Measurements from ENCODE around the gene PLAAT1.

The PLAAT1 gene

DNA sequence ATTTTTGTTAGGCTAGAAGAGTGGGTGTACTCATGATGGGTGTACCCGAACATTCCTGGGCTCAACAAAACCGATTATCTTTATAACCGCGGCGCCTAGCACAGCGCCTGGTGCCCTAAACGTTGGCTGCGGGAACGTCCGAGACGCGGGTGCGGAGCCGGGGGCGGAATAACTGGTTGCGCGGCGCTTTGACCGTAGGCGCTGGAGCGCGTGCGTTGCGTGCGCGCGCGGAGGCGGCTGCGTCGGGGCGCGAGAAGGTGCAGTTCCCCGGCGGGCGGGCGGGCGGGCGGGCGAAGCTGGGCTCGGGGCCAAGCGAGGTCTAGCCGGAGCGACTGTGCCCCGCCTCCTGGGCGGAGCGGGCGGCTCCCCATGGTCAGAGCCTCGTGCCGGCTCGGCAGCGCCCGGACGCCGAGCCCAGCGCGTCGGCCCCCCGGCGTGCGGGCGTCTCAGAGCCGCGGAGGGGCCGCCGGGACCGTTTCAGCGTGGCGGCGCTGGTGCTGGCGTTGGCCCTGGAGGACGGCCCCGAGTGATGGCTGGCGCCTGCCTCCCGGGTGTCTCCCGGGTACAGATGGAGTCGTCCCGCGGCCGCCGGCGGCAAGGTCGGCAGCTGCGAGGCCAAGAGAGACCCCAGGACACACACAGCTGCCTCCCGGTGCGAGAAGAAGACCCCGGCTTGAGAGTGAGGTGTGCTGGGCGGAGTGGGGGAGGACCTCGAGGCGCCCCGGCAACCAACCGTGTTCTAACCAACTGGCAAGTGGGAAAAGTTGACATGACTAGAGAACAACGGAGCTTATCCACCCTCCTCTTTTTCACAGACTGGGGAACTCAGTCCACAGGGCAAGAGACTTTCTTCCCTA lies at the start of gene PLAAT1:
Gene PLAAT1, plus strand, starts transcription at position 373 of the 857 bp plus-strand sequence. CDS start 14,429 bp downstream, outside the sequence.
- peak; percentile 53 for DNase-seq (ENCODE audit: low read depth)

DNA sequence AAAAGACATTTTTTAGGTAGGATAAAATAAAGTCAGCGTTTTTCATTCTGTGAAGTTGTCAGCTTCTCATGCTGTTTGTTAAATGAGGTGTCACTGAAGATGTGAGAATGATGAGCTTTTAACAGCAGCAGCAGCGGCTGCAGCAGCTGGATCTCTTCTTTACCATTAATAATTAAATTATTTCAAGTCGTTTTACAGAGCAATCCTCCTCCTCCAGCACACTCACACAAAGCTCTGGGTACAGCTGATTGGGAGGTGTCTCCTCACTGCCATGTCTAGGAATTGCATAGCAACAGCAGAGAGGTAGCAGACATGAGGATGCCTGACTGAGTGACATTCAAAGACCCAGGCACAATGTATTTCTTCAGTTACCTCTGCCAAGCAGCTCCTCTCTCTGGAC lies 46.7 kb upstream of the PLAAT1 start:
- DNase-seq (ENCODE audit: low read depth) = no peak

DNA sequence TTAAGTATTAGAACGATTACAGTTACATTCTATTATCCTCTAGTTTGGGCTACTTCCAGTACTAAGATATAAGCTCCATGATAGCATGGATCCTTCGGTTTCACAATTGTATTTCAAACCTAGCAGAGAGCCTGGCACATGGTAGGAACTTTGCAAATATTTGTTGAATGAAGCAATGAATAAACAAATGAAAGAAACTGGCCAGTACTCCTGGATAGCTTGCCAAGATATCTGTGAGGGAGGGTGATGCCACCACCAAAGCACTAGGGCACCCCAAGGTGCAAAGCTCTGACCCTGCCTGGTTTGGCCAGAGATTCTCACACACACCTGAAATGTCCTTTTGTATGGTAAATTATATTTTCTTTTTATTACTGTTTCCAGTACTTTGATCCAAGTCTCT lies 44.3 kb upstream of the PLAAT1 start:
- no peak for DNase-seq (ENCODE audit: low read depth)

DNA sequence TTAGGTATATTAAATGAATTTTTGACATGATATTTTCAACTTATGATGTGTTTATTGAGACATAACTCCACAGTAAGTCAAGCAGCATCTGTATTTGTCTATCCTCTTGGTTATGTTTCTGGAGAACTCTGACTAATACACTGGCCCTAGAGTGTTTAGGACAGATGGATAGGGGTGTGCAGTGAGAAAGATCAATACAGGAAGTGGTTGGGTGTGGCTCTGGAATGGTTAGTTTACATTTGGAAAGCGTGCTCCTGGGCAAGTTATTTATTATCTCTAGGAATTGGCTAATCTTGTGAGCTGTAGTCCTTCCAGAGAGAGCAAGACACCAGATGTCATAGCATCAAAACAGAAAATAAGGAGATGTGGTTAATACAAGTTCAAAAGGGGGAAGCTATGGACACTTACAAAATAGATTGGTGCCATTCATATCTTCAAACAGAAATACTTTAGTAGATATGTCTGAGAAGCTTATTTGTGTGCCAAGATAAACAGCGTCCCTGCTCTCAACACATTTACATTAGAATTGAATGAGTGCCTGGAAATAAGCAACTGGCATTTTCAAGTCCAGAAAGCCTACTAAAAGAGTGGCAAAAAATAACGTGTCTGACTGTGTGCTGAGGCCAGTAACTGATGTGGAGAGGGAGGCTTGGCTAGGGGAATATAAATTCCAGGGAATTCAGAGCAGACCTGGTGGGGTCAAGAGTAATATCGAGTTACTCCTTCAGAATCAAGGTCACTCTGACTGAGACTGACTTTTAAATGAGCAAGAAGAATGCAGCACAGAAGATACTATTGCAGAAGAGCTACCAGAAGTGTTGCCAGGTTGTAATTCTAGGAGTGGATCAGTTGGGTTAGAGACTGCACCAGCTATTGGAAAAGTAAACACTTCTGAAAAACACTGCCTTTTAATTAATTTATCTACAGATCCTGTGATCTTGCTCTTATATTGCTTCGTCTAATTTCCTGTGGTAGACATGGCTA lies 33.4 kb upstream of the PLAAT1 start:
- DNase-seq (ENCODE audit: low read depth) = no peak

DNA sequence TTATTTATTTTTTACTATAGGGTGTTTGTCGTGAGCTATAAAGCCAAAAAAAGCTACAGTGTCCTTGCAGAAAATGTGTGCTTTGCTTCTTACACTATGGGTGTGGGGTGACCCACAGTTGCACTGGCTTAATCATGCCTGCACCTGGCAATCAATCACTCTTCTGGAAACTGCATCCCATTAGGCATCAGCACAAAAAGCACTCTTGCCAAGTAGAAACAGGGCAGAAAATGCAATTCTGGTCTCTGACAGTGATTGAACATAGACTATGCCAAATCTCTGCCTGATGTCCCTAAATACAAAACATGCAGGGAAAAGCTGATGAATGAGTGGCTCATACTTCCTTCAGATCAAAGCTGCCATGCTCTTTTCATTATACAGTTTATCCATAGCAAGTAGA lies 30.4 kb upstream of the PLAAT1 start:
- no peak for DNase-seq (ENCODE audit: low read depth)

DNA sequence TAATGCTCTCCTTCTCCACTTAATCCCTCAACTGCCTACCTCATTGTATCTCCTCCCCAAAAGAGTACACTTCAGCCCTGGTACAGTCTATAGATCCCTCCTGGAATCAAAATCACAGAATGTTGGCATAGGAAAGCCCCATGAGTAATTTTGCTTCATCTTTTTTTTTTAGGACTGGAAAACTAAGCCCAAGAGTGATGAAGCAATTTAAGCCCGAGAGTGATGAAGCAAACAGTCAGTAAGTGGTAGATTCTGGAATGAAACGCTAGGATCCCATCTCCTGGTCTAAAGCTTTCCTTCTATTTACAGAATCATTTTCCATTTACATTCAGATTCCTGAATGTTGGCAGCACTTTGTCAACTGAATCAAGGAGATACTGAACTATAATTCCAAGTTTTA lies 29.8 kb upstream of the PLAAT1 start:
- no peak for DNase-seq (ENCODE audit: low read depth)

DNA sequence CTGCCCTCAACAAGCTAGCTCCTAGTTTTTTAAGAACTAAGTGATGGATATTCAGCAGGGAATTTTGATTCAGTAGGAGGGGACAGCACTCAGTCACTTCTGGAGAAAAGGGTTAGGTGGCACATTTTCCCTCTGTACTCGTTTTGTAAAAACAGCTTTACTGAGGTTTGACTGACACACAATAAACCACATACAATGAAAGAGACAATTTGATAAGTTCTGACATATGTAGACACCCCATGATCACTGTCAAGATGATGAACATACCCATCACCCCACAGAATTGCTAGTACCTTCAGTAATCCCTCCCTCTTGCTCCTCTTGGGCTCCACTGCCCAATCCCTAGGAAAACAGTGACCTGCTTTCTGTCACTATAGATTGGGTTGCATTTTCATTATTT lies 29.0 kb upstream of the PLAAT1 start:
- no peak for DNase-seq (ENCODE audit: low read depth)

DNA sequence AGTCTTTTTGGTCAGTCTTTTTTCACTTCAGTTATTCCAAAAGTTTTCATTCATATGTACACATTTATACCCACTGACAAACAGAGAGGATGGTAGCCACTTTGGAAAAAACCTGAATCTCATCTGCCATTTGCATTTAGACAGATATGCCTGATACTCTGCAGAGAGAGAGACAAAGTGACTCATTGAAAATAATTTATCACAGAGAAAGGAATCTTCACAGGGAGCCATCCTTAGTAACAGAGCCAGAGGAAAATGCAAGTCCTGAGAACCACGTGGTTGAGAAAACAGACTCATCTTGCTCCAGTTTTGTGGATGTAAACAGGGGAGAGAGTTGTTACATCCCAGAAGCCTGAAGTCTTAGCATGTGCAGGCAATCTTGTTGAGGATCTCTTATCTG lies 28.2 kb upstream of the PLAAT1 start:
- DNase-seq (ENCODE audit: low read depth) = no peak

DNA sequence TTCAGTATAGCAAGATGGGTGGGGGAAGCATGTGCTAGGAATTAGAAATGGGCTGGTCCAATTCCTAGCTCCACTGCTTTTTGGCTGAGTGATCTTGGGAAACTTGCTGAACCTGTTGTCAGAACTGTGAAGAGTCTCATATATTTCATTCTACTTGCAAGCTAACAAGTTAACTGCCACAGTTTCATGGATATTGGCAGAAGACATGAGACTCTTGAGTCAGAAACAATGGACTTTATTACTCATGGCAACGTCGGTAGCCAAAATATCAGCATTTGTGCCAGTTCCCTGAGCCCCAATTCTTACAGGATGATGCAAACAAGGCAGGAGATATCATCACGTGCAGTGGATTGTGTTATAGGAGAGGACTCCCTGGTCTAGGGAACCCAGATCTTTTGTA lies 26.6 kb upstream of the PLAAT1 start:
- no peak for DNase-seq (ENCODE audit: low read depth)

DNA sequence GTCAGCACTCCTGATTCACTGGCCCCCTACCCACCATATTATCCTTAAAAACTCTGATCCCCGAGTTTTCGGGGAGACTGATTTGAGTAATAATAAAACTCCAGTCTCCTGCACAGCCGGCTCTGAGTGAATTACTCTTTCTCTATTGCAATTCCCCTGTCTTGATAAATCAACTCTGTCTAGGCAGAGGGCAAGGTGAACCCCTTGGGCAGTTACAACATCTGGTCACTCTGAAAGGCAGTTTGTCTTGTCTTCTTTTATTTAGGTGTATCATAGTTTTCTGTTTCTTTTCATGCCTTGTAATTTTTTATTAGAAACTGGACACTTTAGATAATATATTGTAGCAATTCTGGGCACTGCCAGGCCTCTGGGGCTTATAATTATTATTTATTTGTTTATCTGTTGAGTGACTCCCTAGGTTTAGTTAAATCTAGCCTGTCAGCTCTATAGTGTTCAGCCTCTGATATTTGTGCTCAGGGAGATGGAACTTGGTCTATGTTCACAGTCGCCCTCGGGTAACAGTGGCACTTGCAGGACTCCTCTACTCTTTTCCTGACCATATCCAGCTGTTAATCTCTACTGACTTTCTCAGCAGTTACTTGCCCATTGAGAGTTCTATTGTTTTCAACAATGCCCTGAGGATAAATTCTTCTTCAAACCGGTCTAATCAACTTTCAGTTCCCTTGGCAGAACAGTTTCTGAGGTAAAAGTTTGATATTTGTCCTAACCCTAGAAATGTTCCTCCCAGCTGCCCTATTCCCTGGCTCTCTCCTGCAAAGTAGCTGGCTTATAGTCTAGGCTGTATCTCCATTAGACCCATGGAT lies 15.5 kb upstream of the PLAAT1 start:
- no peak for DNase-seq (ENCODE audit: low read depth)

DNA sequence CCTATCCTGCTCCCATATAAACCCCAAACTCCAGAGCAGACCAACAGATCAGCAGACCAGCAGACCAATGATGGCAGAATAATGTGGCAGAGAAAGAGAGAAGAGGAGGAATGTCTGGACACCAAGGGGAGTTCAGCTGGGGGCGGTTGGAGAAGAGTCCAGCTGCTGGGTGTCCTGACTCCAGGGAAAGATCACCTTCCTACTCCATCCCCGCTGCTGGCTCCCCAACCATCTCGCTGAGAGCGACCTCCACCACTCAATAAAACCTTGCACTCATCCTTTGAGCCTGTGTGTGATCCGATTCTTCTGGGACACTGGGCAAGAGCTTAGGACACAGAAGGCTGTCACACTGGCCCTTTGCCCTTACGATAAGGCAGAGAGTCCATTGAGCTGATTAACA lies 12.8 kb upstream of the PLAAT1 start:
- DNase-seq (ENCODE audit: low read depth) = no peak

DNA sequence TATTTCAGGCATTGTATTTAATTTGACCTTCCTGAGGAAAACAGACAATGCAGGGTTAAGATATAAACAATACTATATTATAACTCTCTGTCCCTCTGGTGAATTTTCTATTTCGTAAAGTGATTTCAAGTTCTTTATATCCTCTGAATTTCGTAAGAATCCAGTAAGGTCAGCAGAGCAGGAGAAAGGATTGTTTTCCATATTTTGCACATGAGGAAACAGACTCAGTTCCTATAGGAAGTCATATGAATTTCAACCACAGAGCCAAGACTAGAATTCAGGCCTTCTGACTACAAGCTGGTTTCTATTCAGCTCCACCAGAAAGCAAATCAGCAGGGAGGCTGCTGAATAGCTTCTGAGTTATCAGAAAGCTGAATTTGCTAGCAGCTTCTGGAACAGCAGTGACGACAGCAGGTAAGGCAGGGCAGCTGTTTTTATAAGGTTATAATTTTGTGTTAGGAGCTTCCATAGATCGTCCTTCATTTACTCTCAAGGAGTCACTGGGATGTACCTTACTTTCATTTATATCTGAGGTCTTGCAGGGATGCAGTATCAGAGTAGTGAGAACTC lies 11.1 kb upstream of the PLAAT1 start:
- no peak for DNase-seq (ENCODE audit: low read depth)

DNA sequence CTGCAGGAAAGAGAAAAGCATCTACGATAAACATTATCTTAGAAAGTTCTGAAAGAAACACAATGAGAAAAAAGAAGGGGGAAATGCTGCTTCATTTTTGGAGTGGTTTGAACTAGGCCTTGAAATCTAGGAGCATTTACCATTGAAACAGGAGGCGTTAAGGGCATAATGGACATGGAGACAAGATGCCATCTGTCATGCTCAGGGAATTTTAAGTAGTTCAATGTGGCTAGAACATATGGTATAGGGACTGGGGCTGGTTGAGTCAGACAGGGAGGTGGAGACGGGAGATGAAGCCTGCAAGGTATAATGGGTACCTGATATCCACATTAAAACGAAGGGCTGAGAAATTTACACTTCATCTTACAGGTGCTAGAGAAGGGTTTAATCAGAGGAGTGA lies 10.4 kb upstream of the PLAAT1 start:
- no peak for DNase-seq (ENCODE audit: low read depth)

DNA sequence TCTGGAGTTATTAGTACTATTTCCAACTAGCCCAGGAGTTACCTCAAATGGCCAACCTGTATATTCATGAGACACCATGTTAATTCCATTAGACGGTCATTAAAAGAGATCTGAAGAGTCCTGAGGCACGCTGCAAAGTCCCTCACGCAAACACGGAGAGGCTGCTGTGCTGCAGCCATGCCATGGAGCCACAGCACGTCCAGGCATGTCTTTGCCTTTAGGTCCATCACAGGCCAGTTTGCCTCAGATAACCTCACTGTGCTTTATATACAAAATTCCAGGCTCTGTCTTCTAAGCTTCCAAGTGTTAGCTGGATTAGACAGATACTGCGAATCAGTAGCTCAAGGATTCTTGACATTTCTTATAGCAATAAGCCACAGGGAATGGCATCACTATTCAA lies 9.8 kb upstream of the PLAAT1 start:
- DNase-seq (ENCODE audit: low read depth) = no peak

DNA sequence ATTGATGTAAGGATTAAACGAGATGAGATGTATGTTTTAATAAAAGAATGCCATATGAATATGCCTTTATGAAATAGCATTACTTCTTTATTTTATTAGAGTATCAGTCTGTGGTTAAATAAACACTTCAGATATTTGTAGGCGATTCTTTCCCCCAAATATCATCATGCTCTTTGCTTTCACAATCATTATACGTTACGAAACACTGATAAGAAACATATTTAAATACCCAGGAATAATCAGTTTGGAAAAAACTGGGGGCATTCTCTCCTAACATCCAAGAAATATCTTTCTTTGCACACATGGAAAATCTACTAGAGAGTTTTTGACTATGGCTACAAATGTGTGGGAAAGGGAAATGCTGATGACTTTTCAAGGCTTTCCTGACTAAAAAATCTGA lies 4.4 kb upstream of the PLAAT1 start:
- DNase-seq (ENCODE audit: low read depth) = peak; percentile 24

DNA sequence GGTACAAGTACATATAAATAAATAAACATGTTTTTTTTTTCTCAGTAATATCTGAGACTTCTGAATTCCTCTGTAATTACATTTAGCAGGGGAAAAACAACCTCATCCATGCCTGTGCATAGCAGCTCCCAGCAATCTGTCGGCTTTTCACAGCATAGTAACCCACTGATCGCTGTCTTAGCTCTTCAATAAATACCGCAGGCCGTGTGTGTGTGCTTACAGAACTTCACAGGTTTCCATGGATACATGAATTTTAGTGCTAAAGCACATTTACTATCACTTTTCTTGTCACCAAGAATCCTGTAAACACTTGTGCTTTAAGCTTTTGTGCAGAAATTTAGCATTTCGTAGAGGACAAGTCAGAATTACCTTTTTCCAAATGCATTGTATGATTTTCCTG lies 4.0 kb upstream of the PLAAT1 start:
- DNase-seq (ENCODE audit: low read depth) = no peak

DNA sequence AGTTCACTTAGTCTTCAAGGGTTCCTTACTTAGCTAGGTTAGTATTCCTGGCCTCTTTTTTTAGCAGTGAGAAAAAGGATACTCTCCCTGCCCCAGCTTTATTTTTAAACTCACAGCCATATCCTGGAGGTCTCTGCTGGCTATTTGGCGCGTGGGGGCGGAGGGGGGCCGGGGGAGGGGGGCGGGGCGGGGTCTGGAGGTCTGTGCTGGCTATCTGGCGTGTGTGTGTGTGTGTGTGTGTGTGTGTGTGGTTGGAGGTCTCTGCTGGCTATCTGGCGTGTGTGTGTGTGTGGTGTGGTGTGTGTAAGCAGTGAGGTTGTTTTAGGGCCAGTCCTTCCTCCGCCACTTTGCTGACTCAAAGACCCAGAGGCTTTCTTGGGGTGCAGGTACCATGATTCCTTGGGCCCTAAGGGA lies 579 bp upstream of the PLAAT1 start:
- no peak for DNase-seq (ENCODE audit: low read depth)

DNA sequence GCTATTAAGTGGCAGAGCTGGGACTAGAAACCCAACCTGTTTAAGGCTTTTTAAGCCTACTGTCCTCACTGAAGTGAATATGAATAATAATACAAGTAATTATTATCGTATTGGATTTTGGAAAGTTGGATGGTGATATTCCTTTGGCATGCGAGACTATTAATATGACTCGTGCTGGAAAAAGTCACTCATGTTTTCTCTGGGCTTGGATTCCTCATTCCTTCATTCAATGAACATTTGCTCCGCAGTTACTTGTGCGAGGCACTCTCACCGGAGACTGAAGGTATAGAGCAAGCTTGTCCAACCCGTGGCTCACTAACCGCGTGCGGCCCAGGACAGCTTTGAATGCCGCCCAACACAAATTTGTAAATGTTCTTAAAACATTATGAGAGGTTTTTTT lies 694 bp downstream of the PLAAT1 start:
- DNase-seq (ENCODE audit: low read depth) = peak; percentile 5

DNA sequence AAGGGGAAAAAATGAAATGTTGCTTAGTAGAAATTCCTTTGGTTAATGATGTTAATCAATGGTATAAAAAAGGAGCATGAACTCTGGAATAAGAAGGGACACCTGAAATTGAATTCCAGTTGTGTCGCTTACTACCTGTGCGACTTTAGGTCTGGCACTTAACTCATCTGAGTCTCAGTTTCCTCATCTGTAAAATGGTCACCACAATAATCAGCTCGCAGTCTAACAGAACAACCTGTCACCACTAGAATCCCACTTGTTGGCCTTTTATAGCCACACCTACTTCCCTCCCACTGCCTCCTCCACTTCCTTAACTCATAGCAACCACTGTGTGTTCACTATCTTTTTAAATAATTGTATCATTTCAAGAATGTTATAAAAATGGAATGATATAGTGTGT lies 2.5 kb downstream of the PLAAT1 start:
- no peak for DNase-seq (ENCODE audit: low read depth)

DNA sequence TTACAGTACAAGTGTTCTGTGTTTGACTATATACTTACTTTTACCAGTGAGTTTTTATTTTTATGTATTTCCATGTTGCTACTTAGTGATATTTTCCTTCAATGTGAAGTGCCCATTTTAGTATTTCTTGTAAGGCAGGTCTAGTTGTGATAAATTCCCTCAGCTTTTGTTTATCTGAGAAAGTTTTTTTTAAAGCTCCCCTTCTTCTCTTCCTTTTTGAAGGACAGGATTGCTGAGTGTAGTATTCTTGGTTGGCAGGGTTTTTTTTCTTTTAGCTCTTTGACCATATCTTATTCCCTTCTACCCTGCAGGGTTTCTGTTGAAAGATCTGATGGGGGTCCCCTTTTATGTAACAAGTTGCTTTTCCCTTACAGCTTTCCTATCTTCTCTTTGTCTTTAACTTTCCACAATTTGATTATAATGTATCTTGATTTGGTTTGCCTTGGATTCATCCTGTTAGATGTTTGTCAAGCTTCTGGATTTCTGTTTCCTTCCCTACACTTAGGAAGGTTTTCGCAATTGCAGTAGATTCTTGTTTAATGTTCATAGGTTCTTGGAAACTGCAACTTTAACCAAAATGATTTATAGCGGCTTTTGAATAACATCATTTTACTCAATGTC lies 7.9 kb downstream of the PLAAT1 start:
- DNase-seq (ENCODE audit: low read depth) = no peak

DNA sequence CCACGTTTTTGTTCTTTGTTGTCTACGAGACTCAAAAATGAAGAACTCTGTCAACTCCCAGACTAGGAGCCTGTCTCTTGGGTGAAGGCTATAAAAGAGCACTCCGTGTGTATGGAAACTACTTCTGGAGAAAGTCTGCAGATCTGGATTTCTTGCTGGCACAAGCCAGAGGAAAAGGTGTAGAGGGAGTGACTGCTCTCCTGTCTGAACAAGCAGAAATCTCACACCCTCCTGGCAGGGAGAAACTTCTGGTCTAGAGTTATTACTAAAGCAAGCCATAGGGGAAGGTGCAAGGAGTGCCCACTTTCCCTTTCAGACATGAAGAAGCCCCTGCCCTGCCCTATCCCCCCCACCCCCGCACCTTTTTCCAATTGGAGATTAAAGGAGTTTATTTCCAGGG lies 9.5 kb downstream of the PLAAT1 start:
- no peak for DNase-seq (ENCODE audit: low read depth)
